ENCODE results near the gene IRGC.

- TF ChIP-seq CTCF (IDR thresholded peaks at IDR 0.05) (no peak), POLR2A (IDR thresholded peaks at IDR 0.05) (no peak)
Measured at GRCh38 chr19:43748205-43748594, 32.3 kb downstream of the IRGC start.

Data from suprapubic skin (tissue), 3 donors.